Measurements from ENCODE around the gene DALRD3. TPM values are rescaled to one million over a fixed set of nuclear protein-coding genes. Genes with fewer than 3 reads are reported as not detected.
"Not testable (repeated sequence)": the region's sequence is repeated elsewhere in the genome, so short reads cannot be mapped to it uniquely, and the experiment has no call there.

Gene DALRD3
- total RNA-seq, 1 donor from 2014 or later, result 31.5 TPM

GRCh38 chr3:49017229-49017970 is 980 bp downstream of the DALRD3 start:
- intact Hi-C loops (cut with micrococcal nuclease), result no loop called here
- DNase-seq, result no peak
- peaks cover 27% of the 10 kb centered on the region for H3K36me3 Mint-ChIP-seq (ENCODE audit: low read depth)
- no peaks in the 10 kb centered on the region for H3K27me3 Mint-ChIP-seq
- peak overlapping the region; percentile 69 for H3K27ac Mint-ChIP-seq
- H3K9me3 Mint-ChIP-seq, result no peaks in the 10 kb centered on the region
- peak overlapping the region; percentile 96 for H3K4me3 Mint-ChIP-seq
- H3K4me1 Mint-ChIP-seq, result peaks cover 17% of the 10 kb centered on the region

GRCh38 chr3:49016414-49017228 is 1.8 kb downstream of the DALRD3 start:
- H3K4me1 Mint-ChIP-seq, result peaks cover 17% of the 10 kb centered on the region
- H3K9me3 Mint-ChIP-seq, result no peaks in the 10 kb centered on the region
- peak overlapping the region; percentile 96 for H3K4me3 Mint-ChIP-seq
- peaks cover 33% of the 10 kb centered on the region for H3K36me3 Mint-ChIP-seq (ENCODE audit: low read depth)
- no peaks in the 10 kb centered on the region for H3K27me3 Mint-ChIP-seq
- intact Hi-C loops (cut with micrococcal nuclease), result no loop called here
- H3K27ac Mint-ChIP-seq, result no peak overlapping the region
- no peak for DNase-seq

- no peak for DNase-seq
- Mint-ChIP-seq H3K27ac (no peak overlapping the region), H3K4me3 (no peak overlapping the region), H3K9me3 (no peaks in the 10 kb centered on the region), H3K4me1 (peaks cover 15% of the 10 kb centered on the region), H3K36me3 (ENCODE audit: low read depth) (peaks cover 34% of the 10 kb centered on the region), H3K27me3 (no peaks in the 10 kb centered on the region)
- intact Hi-C loops (cut with micrococcal nuclease), result no loop called here
Measured at GRCh38 chr3:49015765-49016164, 2.6 kb downstream of the DALRD3 start.

GRCh38 chr3:49015072-49015471 is 3.3 kb downstream of the DALRD3 start:
- Mint-ChIP-seq H3K27me3 (no peaks in the 10 kb centered on the region), H3K4me1 (peaks cover 15% of the 10 kb centered on the region), H3K9me3 (no peaks in the 10 kb centered on the region), H3K27ac (no peak overlapping the region), H3K4me3 (no peak overlapping the region), H3K36me3 (ENCODE audit: low read depth) (peaks cover 34% of the 10 kb centered on the region)
- DNase-seq, result no peak
- intact Hi-C loops (cut with micrococcal nuclease), result no loop called here

- peaks cover 16% of the 10 kb centered on the region for H3K4me1 Mint-ChIP-seq
- H3K36me3 Mint-ChIP-seq (ENCODE audit: low read depth), result peaks cover 38% of the 10 kb centered on the region
- no peak overlapping the region for H3K27ac Mint-ChIP-seq
- no peaks in the 10 kb centered on the region for H3K27me3 Mint-ChIP-seq
- DNase-seq, result peak; percentile 86
- H3K4me3 Mint-ChIP-seq, result no peak overlapping the region
- intact Hi-C loops (cut with micrococcal nuclease), result no loop called here
- H3K9me3 Mint-ChIP-seq, result no peaks in the 10 kb centered on the region
Measured at GRCh38 chr3:49013738-49014660, 4.4 kb downstream of the DALRD3 start.

GRCh38 chr3:49013113-49013737 is 5.2 kb downstream of the DALRD3 start:
- H3K27me3 Mint-ChIP-seq, result no peaks in the 10 kb centered on the region
- intact Hi-C loops (cut with micrococcal nuclease), result no loop called here
- H3K36me3 Mint-ChIP-seq (ENCODE audit: low read depth), result peaks cover 38% of the 10 kb centered on the region
- H3K27ac Mint-ChIP-seq, result no peak overlapping the region
- peaks cover 16% of the 10 kb centered on the region for H3K4me1 Mint-ChIP-seq
- H3K4me3 Mint-ChIP-seq, result no peak overlapping the region
- H3K9me3 Mint-ChIP-seq, result no peaks in the 10 kb centered on the region
- no peak for DNase-seq

GRCh38 chr3:49012441-49013017 is 5.9 kb downstream of the DALRD3 start:
- no peaks in the 10 kb centered on the region for H3K9me3 Mint-ChIP-seq
- no peak overlapping the region for H3K4me3 Mint-ChIP-seq
- no peak for DNase-seq
- peaks cover 19% of the 10 kb centered on the region for H3K4me1 Mint-ChIP-seq
- H3K27ac Mint-ChIP-seq, result no peak overlapping the region
- intact Hi-C loops (cut with micrococcal nuclease), result no loop called here
- H3K36me3 Mint-ChIP-seq (ENCODE audit: low read depth), result peaks cover 38% of the 10 kb centered on the region
- H3K27me3 Mint-ChIP-seq, result no peaks in the 10 kb centered on the region

- H3K4me3 Mint-ChIP-seq, result peak overlapping the region; percentile 15
Measured at GRCh38 chr3:49009396-49009795, 9.0 kb downstream of the DALRD3 start.

GRCh38 chr3:49008627-49009026 is 9.8 kb downstream of the DALRD3 start:
- intact Hi-C loops (cut with micrococcal nuclease); DNase-seq; H3K9me3 Mint-ChIP-seq; H3K27me3 Mint-ChIP-seq: not testable (repeated sequence)
- Mint-ChIP-seq H3K36me3 (ENCODE audit: low read depth) (peaks cover 12% of the 10 kb centered on the region), H3K4me1 (peaks cover 23% of the 10 kb centered on the region), H3K4me3 (peak overlapping the region; percentile 94), H3K27ac (peak overlapping the region; percentile 99)

More at GRCh38 chr3:49009396-49009795, 9.0 kb downstream of the DALRD3 start:
- intact Hi-C loops (cut with micrococcal nuclease), result no loop called here
- no peak for DNase-seq
- Mint-ChIP-seq H3K9me3 (no peaks in the 10 kb centered on the region), H3K36me3 (ENCODE audit: low read depth) (peaks cover 16% of the 10 kb centered on the region), H3K4me1 (peaks cover 23% of the 10 kb centered on the region), H3K27ac (no peak overlapping the region), H3K27me3 (no peaks in the 10 kb centered on the region)

- intact Hi-C loops (cut with micrococcal nuclease), result loop anchor here (1.0 kb wide), 3 partner anchors 10 to 86 kb away; partner anchors contain the start of genes DALRD3 and QRICH1
- Mint-ChIP-seq H3K4me1 (peaks cover 23% of the 10 kb centered on the region), H3K27me3 (no peaks in the 10 kb centered on the region), H3K4me3 (peak overlapping the region; percentile 94), H3K9me3 (no peaks in the 10 kb centered on the region), H3K36me3 (ENCODE audit: low read depth) (peaks cover 12% of the 10 kb centered on the region), H3K27ac (peak overlapping the region; percentile 99)
- DNase-seq, result peak; percentile 97
Measured at GRCh38 chr3:49007771-49008528, 10.4 kb downstream of the DALRD3 start.

- Mint-ChIP-seq H3K9me3 (no peaks in the 10 kb centered on the region), H3K27ac (peak within 1 kb of the TSS; percentile 99), H3K4me1 (peaks cover 27% of the 10 kb centered on the region), H3K27me3 (no peaks in the 10 kb centered on the region), H3K36me3 (ENCODE audit: low read depth) (peaks cover 15% of the 10 kb centered on the region), H3K4me3 (peak within 1 kb of the TSS; percentile 94)
- DNase-seq, result peak; percentile 99
- intact Hi-C loops (cut with micrococcal nuclease), result loop anchor here (1.0 kb wide), 3 partner anchors 11 to 87 kb away; partner anchors contain the start of genes DALRD3 and QRICH1
Measured at GRCh38 chr3:49007068-49007770, 11.2 kb downstream of the DALRD3 start, which contains the start of gene WDR6. WDR6 (plus strand) TSS chr3:49007391; CDS start chr3:49007432, 41 bp downstream.

Measured in activated CD4-positive, alpha-beta T cell treated with anti-CD3 and anti-CD28 coated beads, Interleukin-2, amount 10 ng/mL, durations not matched to agents 24 days and 14 days (primary cell).